Activated naive CD4-positive, alpha-beta T cell treated with anti-CD3 and anti-CD28 coated beads, Interleukin-2, amount 10 ng/mL, durations not matched to agents 5 hours and 36 hours (primary cell): ENCODE results near the gene COX8A. TPM values are rescaled to one million over a fixed set of nuclear protein-coding genes. Genes with fewer than 3 reads are reported as not detected.

Experiments
- total RNA-seq, 2 experiments: library from RNA; stranded (reverse); gene quantifications; one replicate each; pipeline ENCODE4 v1.2.3, GENCODE V29; 2021

The COX8A gene
- 100 to 1,000 TPM; 327 to 397 TPM for total RNA-seq

GRCh38 chr11:63974259-63975143, at the start of gene COX8A:
TSS of gene COX8A (plus strand) at chr11:63974620. CDS start at chr11:63974681, 61 bp downstream.

GRCh38 chr11:63938479-63939396, 35.7 kb upstream of the COX8A start, which contains the start of gene NAA40:
TSS of gene NAA40 (plus strand) at chr11:63939002. CDS start at chr11:63939097, 95 bp downstream.

GRCh38 chr11:63986156-63986931, 11.9 kb downstream of the COX8A start, which contains the start of gene OTUB1:
TSS of gene OTUB1 (plus strand) at chr11:63986438. CDS start at chr11:63986457, 19 bp downstream.

Other genes with a start within 250 kb of the COX8A start
- 1 to 10 TPM; 1.7 to 2.0 TPM for gene ZFTA, start 205.8 kb upstream of the COX8A start, total RNA-seq
- 10 to 100 TPM; 28.7 to 31.4 TPM for gene SPINDOC, start 161.2 kb upstream of the COX8A start, total RNA-seq
- gene MARK2, start 135.5 kb upstream of the COX8A start, total RNA-seq, result 10 to 100 TPM; 62.5 to 65.1 TPM
- under 1 TPM; 0.30 to 0.46 TPM for gene RCOR2, start 57.5 kb upstream of the COX8A start, total RNA-seq
- gene NAA40, start 35.6 kb upstream of the COX8A start, total RNA-seq, result 10 to 100 TPM; 34.8 to 37.4 TPM
- gene OTUB1, start 11.8 kb downstream of the COX8A start, total RNA-seq, result 10 to 100 TPM; 80.0 to 80.1 TPM
- not detected for gene FLRT1, start 61.3 kb downstream of the COX8A start, total RNA-seq
- 10 to 100 TPM; 14.2 TPM for gene MACROD1, start 191.5 kb downstream of the COX8A start, total RNA-seq
- gene STIP1, start 211.6 kb downstream of the COX8A start, total RNA-seq, result 100 to 1,000 TPM; 181 to 183 TPM
- gene FERMT3, start 232.1 kb downstream of the COX8A start, total RNA-seq, result 100 to 1,000 TPM; 203 to 209 TPM